H9 (cell line): Measurements from ENCODE around the gene PCDH9. TPM values are rescaled to one million over a fixed set of nuclear protein-coding genes. Genes with fewer than 3 reads are reported as not detected.

Experiments used
- DNase-seq: peaks from one replicate; pipeline ENCODE4 v3.0.0-alpha.2; 2017
- H2AFZ ChIP-seq: one replicate; pipeline ENCODE4 v1.6.1; 2013; ENCODE audit warnings: mild to moderate bottlenecking, low read length, control low read depth, moderate library complexity
- H2AK5ac ChIP-seq: 2 replicates; pipeline ENCODE4 v1.6.1; 2013; ENCODE audit warnings: low read length, control low read depth, mixed read lengths; ENCODE audit not compliant: insufficient read length
- H2BK120ac ChIP-seq: one replicate; pipeline ENCODE4 v1.6.1; 2013; ENCODE audit warnings: low read depth, mild to moderate bottlenecking, low read length, control low read depth, inconsistent platforms; ENCODE audit not compliant: poor library complexity, severe bottlenecking
- H2BK12ac ChIP-seq: 2 replicates; pipeline ENCODE4 v1.6.1; 2013; ENCODE audit warnings: low read length, control low read depth, mixed read lengths, low read depth; ENCODE audit not compliant: insufficient read length
- H2BK15ac ChIP-seq: 2 replicates; pipeline ENCODE4 v1.6.1; 2013; ENCODE audit warnings: low read depth, low read length, control low read depth
- H2BK20ac ChIP-seq: one replicate; pipeline ENCODE4 v1.6.1; 2013; ENCODE audit warnings: low read depth, mild to moderate bottlenecking, low read length, control low read depth, inconsistent platforms; ENCODE audit not compliant: poor library complexity, severe bottlenecking
- H2BK5ac ChIP-seq: 2 replicates; pipeline ENCODE4 v1.6.1; 2013; ENCODE audit warnings: low read length, control low read depth, mixed read lengths; ENCODE audit not compliant: insufficient read length
- H3K14ac ChIP-seq: 2 replicates; pipeline ENCODE4 v1.6.1; 2013; ENCODE audit warnings: low read length, control low read depth; ENCODE audit not compliant: insufficient read depth
- H3K18ac ChIP-seq: 2 replicates; pipeline ENCODE4 v1.6.1; 2013; ENCODE audit warnings: low read depth, mild to moderate bottlenecking, mixed read lengths, low read length, control low read depth; ENCODE audit not compliant: insufficient read length
- H3K23ac ChIP-seq: 2 replicates; pipeline ENCODE4 v1.6.1; 2013; ENCODE audit warnings: low read length, control low read depth, mixed read lengths, low read depth; ENCODE audit not compliant: insufficient read length
- H3K23me2 ChIP-seq: 2 replicates; pipeline ENCODE4 v1.6.1; 2013; ENCODE audit warnings: low read depth, mild to moderate bottlenecking, mixed read lengths, low read length, control low read depth; ENCODE audit not compliant: insufficient read length, poor library complexity, severe bottlenecking
- H3K27ac ChIP-seq: 2 replicates; pipeline ENCODE4 v1.5.1; 2013; ENCODE audit warnings: low read length, control low read depth, mixed read lengths, low read depth; ENCODE audit not compliant: insufficient read length
- H3K27me3 ChIP-seq: 2 replicates; pipeline ENCODE4 v1.6.1; 2013; ENCODE audit warnings: low read length, control low read depth, inconsistent platforms; ENCODE audit not compliant: insufficient read depth
- H3K4ac ChIP-seq: 2 replicates; pipeline ENCODE4 v1.6.1; 2013; ENCODE audit warnings: low read depth, mild to moderate bottlenecking, control low read depth, inconsistent platforms, low read length, moderate library complexity
- H3K4me1 ChIP-seq: 2 replicates; pipeline ENCODE4 v1.6.1; 2013; ENCODE audit warnings: low read length, control low read depth, inconsistent platforms; ENCODE audit not compliant: insufficient read depth
- H3K4me2 ChIP-seq: 2 replicates; pipeline ENCODE4 v1.6.1; 2013; ENCODE audit warnings: low read length, control low read depth, mixed read lengths; ENCODE audit not compliant: insufficient read length, insufficient read depth
- H3K56ac ChIP-seq: 2 replicates; pipeline ENCODE4 v1.6.1; 2013; ENCODE audit warnings: low read depth, mild to moderate bottlenecking, mixed read lengths, low read length, control low read depth; ENCODE audit not compliant: insufficient read length
- H3K79me1 ChIP-seq: 2 replicates; pipeline ENCODE4 v1.6.1; 2013; ENCODE audit warnings: low read depth, mild to moderate bottlenecking, moderate library complexity, low read length, control low read depth, inconsistent platforms; ENCODE audit not compliant: insufficient read depth, poor library complexity, severe bottlenecking
- H3K79me2 ChIP-seq: 2 replicates; pipeline ENCODE4 v1.6.1; 2013; ENCODE audit warnings: low read length, control low read depth, inconsistent platforms; ENCODE audit not compliant: insufficient read depth
- H3K9ac ChIP-seq: 2 replicates; pipeline ENCODE4 v1.6.1; 2013; ENCODE audit warnings: low read length, control low read depth, mixed read lengths; ENCODE audit not compliant: insufficient read length; ENCODE audit errors: extremely low read depth
- H3K9me3 ChIP-seq: one replicate; pipeline ENCODE4 v1.6.1; 2013; ENCODE audit warnings: low read depth, low read length, inconsistent platforms; ENCODE audit not compliant: control insufficient read depth
- H3T11ph ChIP-seq: one replicate; pipeline ENCODE4 v1.6.1; 2013; ENCODE audit warnings: mild to moderate bottlenecking, low read length, control low read depth, inconsistent platforms
- H4K20me1 ChIP-seq: one replicate; pipeline ENCODE4 v1.6.1; 2013; ENCODE audit not compliant: control insufficient read depth, insufficient read length, insufficient read depth
- H4K5ac ChIP-seq: 2 replicates; pipeline ENCODE4 v1.6.1; 2013; ENCODE audit warnings: low read depth, mild to moderate bottlenecking, mixed read lengths, low read length, control low read depth; ENCODE audit not compliant: insufficient read length
- H4K8ac ChIP-seq: replicated peaks from 2 replicates; pipeline ENCODE4 v1.6.1; 2013; ENCODE audit warnings: low read length, control low read depth, mixed read lengths, low read depth; ENCODE audit not compliant: insufficient read length
- H4K91ac ChIP-seq: 2 replicates; pipeline ENCODE4 v1.6.1; 2013; ENCODE audit warnings: low read depth, mild to moderate bottlenecking, moderate library complexity, mixed read lengths, low read length, control low read depth; ENCODE audit not compliant: insufficient read length
- H3K27ac Mint-ChIP-seq, 3 experiments: 2 replicates in 2 of 3; 3 replicates in 1 of 3; pipeline ENCODE4 v1.8.0; 2020 to 2021; ENCODE audit warnings: mixed read lengths in 3 of 3, mild to moderate bottlenecking in 1 of 3, moderate library complexity in 1 of 3
- H3K27me3 Mint-ChIP-seq: 2 replicates; pipeline ENCODE4 v1.8.0; 2021; ENCODE audit warnings: low read depth, mild to moderate bottlenecking, moderate library complexity, mixed read lengths
- H3K36me3 Mint-ChIP-seq, 3 experiments: 2 replicates in 2 of 3; 3 replicates in 1 of 3; pipeline ENCODE4 v1.8.0; 2020 to 2021; ENCODE audit warnings: low read depth in 3 of 3, mixed read lengths in 3 of 3; ENCODE audit not compliant: insufficient read depth in 1 of 3
- H3K4me1 Mint-ChIP-seq, 2 experiments: 2 replicates each; pipeline ENCODE4 v1.8.0; 2020; ENCODE audit warnings: mixed read lengths in 2 of 2
- H3K4me3 Mint-ChIP-seq, 2 experiments: 2 replicates in 1 of 2; 3 replicates in 1 of 2; pipeline ENCODE4 v1.8.0; 2020 to 2021; ENCODE audit warnings: mild to moderate bottlenecking in 2 of 2, mixed read lengths in 2 of 2, moderate library complexity in 1 of 2
- H3K9me3 Mint-ChIP-seq, 2 experiments: 2 replicates in 1 of 2; 3 replicates in 1 of 2; pipeline ENCODE4 v1.8.0; 2020; ENCODE audit warnings: mild to moderate bottlenecking in 2 of 2, mixed read lengths in 2 of 2, moderate library complexity in 1 of 2
- WGBS: extraction: QIAGEN DNeasy Blood & Tissue Kit; methylation state at CpG from one replicate; pipeline ENCODE4 v1.1.7; 2013; ENCODE audit warnings: missing lambda C conversion rate, low lambda C conversion rate, mixed read lengths; ENCODE audit not compliant: insufficient read length; ENCODE audit errors: extremely low coverage; 5-methylcytosine and 5-hydroxymethylcytosine counted together
- total RNA-seq: library from RNA; stranded (reverse); gene quantifications from 2 replicates; pipeline ENCODE4 v1.2.1, GENCODE V29; 2021
- TF ChIP-seq, protein P1 (sequence below): fragments of 200-600 bp; sonication (generic); conservative IDR thresholded peaks from 3 replicates; pipeline ENCODE4 v1.8.0; 2021; ENCODE audit warnings: antibody characterized with exemption, mild to moderate bottlenecking

The PCDH9 gene
- total RNA-seq, 1 experiment from 2014 or later = 0.11 TPM

DNA sequence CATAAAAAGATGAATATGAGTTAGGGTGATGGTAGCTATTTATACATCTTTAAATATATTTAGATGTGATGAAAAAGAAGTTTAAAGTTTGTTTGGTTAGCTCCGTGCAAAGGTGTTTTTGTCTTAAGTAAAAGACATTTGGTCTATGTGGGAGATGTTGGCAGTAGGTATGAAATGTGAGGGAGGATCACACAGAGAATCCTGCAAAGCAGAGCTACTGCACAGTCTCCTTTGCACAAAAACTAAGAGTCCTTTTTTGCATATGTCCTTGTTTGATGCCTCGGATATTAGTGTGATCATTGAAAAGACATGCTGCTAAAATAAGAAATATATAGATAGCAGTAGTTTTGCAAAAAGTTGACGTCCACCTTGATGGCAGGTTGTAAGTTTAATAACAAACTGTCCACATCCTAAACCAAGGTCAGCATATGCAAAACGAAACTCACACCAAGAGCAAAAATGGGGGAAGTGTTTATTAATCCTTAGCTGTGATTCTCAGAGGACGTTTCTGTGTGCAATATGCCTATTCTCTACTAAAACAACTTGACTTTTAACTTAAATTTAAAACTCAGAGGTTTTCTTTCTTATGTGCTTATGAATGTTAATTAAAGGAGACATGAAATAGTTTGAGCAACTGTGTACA lies 870.1 kb downstream of the PCDH9 start:
- H3K27me3 ChIP-seq = no peaks in the 10 kb centered on the region
- peaks cover 4 to 7% of the 10 kb centered on the region in 2 experiments; a peak in 3 of 4 replicates for H3K4me1 Mint-ChIP-seq
- 100% methylated on average over 1 of the region's 5 CpGs for WGBS
- no peak overlapping the region for H3K14ac ChIP-seq
- H3K4me2 ChIP-seq = no peak overlapping the region
- H4K20me1 ChIP-seq = no peaks in the 10 kb centered on the region
- H3K18ac ChIP-seq = no peak overlapping the region
- H2AFZ ChIP-seq = no peak overlapping the region
- H3K23me2 ChIP-seq = no peaks in the 10 kb centered on the region
- H3K79me2 ChIP-seq = no peaks in the 10 kb centered on the region
- DNase-seq = no peak
- H3K79me1 ChIP-seq = no peaks in the 10 kb centered on the region
- H3K23ac ChIP-seq = no peak overlapping the region
- no peak overlapping the region for H2BK5ac ChIP-seq
- no peak overlapping the region for H2BK120ac ChIP-seq
- H3K9ac ChIP-seq = no peak overlapping the region
- H3K36me3 Mint-ChIP-seq = no peaks in the 10 kb centered on the region
- no peak overlapping the region for H2BK15ac ChIP-seq
- no peaks in the 10 kb centered on the region for H3K9me3 Mint-ChIP-seq
- H3K4me1 ChIP-seq = no peaks in the 10 kb centered on the region; the same call in 1 of the 2 replicates
- no peak overlapping the region for H2BK12ac ChIP-seq
- H3K27ac Mint-ChIP-seq = no peak overlapping the region
- TF ChIP-seq, protein P1, sequence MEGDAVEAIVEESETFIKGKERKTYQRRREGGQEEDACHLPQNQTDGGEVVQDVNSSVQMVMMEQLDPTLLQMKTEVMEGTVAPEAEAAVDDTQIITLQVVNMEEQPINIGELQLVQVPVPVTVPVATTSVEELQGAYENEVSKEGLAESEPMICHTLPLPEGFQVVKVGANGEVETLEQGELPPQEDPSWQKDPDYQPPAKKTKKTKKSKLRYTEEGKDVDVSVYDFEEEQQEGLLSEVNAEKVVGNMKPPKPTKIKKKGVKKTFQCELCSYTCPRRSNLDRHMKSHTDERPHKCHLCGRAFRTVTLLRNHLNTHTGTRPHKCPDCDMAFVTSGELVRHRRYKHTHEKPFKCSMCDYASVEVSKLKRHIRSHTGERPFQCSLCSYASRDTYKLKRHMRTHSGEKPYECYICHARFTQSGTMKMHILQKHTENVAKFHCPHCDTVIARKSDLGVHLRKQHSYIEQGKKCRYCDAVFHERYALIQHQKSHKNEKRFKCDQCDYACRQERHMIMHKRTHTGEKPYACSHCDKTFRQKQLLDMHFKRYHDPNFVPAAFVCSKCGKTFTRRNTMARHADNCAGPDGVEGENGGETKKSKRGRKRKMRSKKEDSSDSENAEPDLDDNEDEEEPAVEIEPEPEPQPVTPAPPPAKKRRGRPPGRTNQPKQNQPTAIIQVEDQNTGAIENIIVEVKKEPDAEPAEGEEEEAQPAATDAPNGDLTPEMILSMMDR = no peak
- no peak overlapping the region for H4K8ac ChIP-seq
- H3K56ac ChIP-seq = no peak overlapping the region
- no peaks in the 10 kb centered on the region for H3K9me3 ChIP-seq
- no peak overlapping the region for H4K5ac ChIP-seq
- H3K27ac ChIP-seq = no peak overlapping the region
- H2BK20ac ChIP-seq = no peak overlapping the region
- H3K4me3 Mint-ChIP-seq = no peak overlapping the region
- H3K4ac ChIP-seq = no peak overlapping the region
- no peak overlapping the region for H2AK5ac ChIP-seq
- no peak overlapping the region for H4K91ac ChIP-seq
- no peak overlapping the region for H3T11ph ChIP-seq
- H3K27me3 Mint-ChIP-seq = no peaks in the 10 kb centered on the region
